ENCODE data around the gene TSPAN31.

GRCh38 chr12:57782243-57782607 lies 37.4 kb downstream of the TSPAN31 start:
- TF ChIP-seq ZNF530 (tag by site-specific recombination; IDR thresholded peaks at IDR 0.05; ENCODE audit: low read depth) (no peak), ZBTB17 (tag by site-specific recombination; IDR thresholded peaks at IDR 0.05) (no peak), CTCF (tag by site-specific recombination; IDR thresholded peaks at IDR 0.05) (no peak), ZNF239 (tag by site-specific recombination; IDR thresholded peaks at IDR 0.05) (no peak), ZBTB20 (tag by site-specific recombination; IDR thresholded peaks at IDR 0.05) (no peak), ZBTB7A (tag by site-specific recombination; IDR thresholded peaks at IDR 0.05; ENCODE audit: low read depth) (no peak), ZNF146 (tag by site-specific recombination; IDR thresholded peaks at IDR 0.05) (no peak), ZEB2 (tag by site-specific recombination; IDR thresholded peaks at IDR 0.05) (no peak), ATF2 (tag by site-specific recombination; IDR thresholded peaks at IDR 0.05; ENCODE audit: low read depth) (no peak), KLF17 (tag by site-specific recombination; IDR thresholded peaks at IDR 0.05) (no peak), ZNF138 (tag by site-specific recombination; IDR thresholded peaks at IDR 0.05; ENCODE audit: borderline replicate concordance) (no peak), ZNF416 (tag by site-specific recombination; IDR thresholded peaks at IDR 0.05) (no peak)
